ENCODE results near the gene PPP3R1. TPM values are rescaled to one million over a fixed set of nuclear protein-coding genes. Genes with fewer than 3 reads are reported as not detected.

Gene PPP3R1
- total RNA-seq, 1 experiment from 2014 or later = 74.2 TPM

- H2BK120ac ChIP-seq (ENCODE audit: low read depth, low read length, poor library complexity, severe bottlenecking) = no peak overlapping the region
- H3K23me2 ChIP-seq (ENCODE audit: insufficient read length, low read depth, low read length, poor library complexity, severe bottlenecking) = no peaks in the 10 kb centered on the region
- H3K27me3 ChIP-seq (ENCODE audit: insufficient read depth, low read length) = no peaks in the 10 kb centered on the region
- no peak overlapping the region for H2BK20ac ChIP-seq (ENCODE audit: low read depth, low read length, poor library complexity, severe bottlenecking)
- no peaks in the 10 kb centered on the region for H3K4me1 Mint-ChIP-seq
- no peak overlapping the region for H2BK15ac ChIP-seq (ENCODE audit: low read depth, low read length)
- H3K18ac ChIP-seq (ENCODE audit: insufficient read length, low read depth, low read length) = no peak overlapping the region
- no peak overlapping the region for H3K23ac ChIP-seq (ENCODE audit: insufficient read length, low read depth, low read length)
- no CpG with 5 or more reads among the region's 6 CpGs for WGBS (ENCODE audit: extremely low coverage, insufficient read length, low lambda C conversion rate)
- H3K4ac ChIP-seq (ENCODE audit: low read depth, low read length) = no peak overlapping the region
- H3K27ac Mint-ChIP-seq = no peak overlapping the region
- no peaks in the 10 kb centered on the region for H3K9me3 ChIP-seq (ENCODE audit: control insufficient read depth, low read depth, low read length)
- DNase-seq = no peak
- H4K5ac ChIP-seq (ENCODE audit: insufficient read length, low read depth, low read length) = no peak overlapping the region
- no peaks in the 10 kb centered on the region for H3K4me1 ChIP-seq (ENCODE audit: insufficient read depth, low read length)
- H3K4me2 ChIP-seq (ENCODE audit: insufficient read depth, insufficient read length, low read length) = no peak overlapping the region
- H3K9ac ChIP-seq (ENCODE audit: extremely low read depth, insufficient read length, low read length) = no peak overlapping the region
- H2BK12ac ChIP-seq (ENCODE audit: insufficient read length, low read depth, low read length) = no peak overlapping the region
- no peak overlapping the region for H2AK5ac ChIP-seq (ENCODE audit: insufficient read length, low read length)
- H4K20me1 ChIP-seq (ENCODE audit: control insufficient read depth, insufficient read depth, insufficient read length) = no peaks in the 10 kb centered on the region
- no peak overlapping the region for H3K27ac ChIP-seq (ENCODE audit: insufficient read length, low read depth, low read length)
- no peak for TF ChIP-seq CTCF (conservative IDR thresholded peaks at IDR 0.05)
- H3K27me3 Mint-ChIP-seq (ENCODE audit: low read depth) = no peaks in the 10 kb centered on the region; the same call in 1 of the 2 replicates
- H3K9me3 Mint-ChIP-seq = no peaks in the 10 kb centered on the region; a peak in 1 of 5 replicates
- no peak overlapping the region for H3K56ac ChIP-seq (ENCODE audit: insufficient read length, low read depth, low read length)
- no peak overlapping the region for H4K91ac ChIP-seq (ENCODE audit: insufficient read length, low read depth, low read length)
- no peak overlapping the region for H2AFZ ChIP-seq (ENCODE audit: low read length)
- no peak overlapping the region for H3K4me3 Mint-ChIP-seq
- H3K14ac ChIP-seq (ENCODE audit: insufficient read depth, low read length) = no peak overlapping the region
- H3T11ph ChIP-seq (ENCODE audit: low read length) = no peak overlapping the region
- no peaks in the 10 kb centered on the region for H3K36me3 Mint-ChIP-seq (ENCODE audit: insufficient read depth in 1 of 3, low read depth in 3 of 3)
- H3K79me1 ChIP-seq (ENCODE audit: insufficient read depth, low read depth, low read length, poor library complexity, severe bottlenecking) = no peaks in the 10 kb centered on the region
- no peak overlapping the region for H4K8ac ChIP-seq (replicated peaks; ENCODE audit: insufficient read length, low read depth, low read length)
- no peak overlapping the region for H2BK5ac ChIP-seq (ENCODE audit: insufficient read length, low read length)
- H3K79me2 ChIP-seq (ENCODE audit: insufficient read depth, low read length) = no peaks in the 10 kb centered on the region
These were observed 41.4 kb upstream of the PPP3R1 start for GRCh38 chr2:68293755-68294154.

All from H9 (cell line).